Vagina (tissue), 2 donors: Measurements from ENCODE around the gene MAD2L1BP.

ENCODE experiments used
- CTCF ChIP-seq, 3 experiments: fragments of 450-650 bp in 2 of 3; fragments of 200-600 bp in 1 of 3; sonication (generic) in 1 of 3; IDR thresholded peaks; one replicate each; pipeline ENCODE4 v1.5.1; 2017 to 2019; ENCODE audit warnings: antibody characterized with exemption in 3 of 3, mild to moderate bottlenecking in 2 of 3, moderate library complexity in 2 of 3
- POLR2A ChIP-seq, 2 donors: fragments of 450-650 bp; IDR thresholded peaks; one replicate each; pipeline ENCODE4 v1.6.1; 2017; ENCODE audit warnings: antibody characterized with exemption in 2 of 2, mild to moderate bottlenecking in 2 of 2, moderate library complexity in 2 of 2
- POLR2AphosphoS5 ChIP-seq, 2 donors: sonication (generic); formaldehyde crosslinking; IDR thresholded peaks; one replicate each; pipeline ENCODE4 v1.9.0; 2017; ENCODE audit warnings: antibody characterized with exemption in 2 of 2, mild to moderate bottlenecking in 2 of 2, low read depth in 1 of 2; ENCODE audit not compliant: insufficient read depth in 1 of 2

DNA sequence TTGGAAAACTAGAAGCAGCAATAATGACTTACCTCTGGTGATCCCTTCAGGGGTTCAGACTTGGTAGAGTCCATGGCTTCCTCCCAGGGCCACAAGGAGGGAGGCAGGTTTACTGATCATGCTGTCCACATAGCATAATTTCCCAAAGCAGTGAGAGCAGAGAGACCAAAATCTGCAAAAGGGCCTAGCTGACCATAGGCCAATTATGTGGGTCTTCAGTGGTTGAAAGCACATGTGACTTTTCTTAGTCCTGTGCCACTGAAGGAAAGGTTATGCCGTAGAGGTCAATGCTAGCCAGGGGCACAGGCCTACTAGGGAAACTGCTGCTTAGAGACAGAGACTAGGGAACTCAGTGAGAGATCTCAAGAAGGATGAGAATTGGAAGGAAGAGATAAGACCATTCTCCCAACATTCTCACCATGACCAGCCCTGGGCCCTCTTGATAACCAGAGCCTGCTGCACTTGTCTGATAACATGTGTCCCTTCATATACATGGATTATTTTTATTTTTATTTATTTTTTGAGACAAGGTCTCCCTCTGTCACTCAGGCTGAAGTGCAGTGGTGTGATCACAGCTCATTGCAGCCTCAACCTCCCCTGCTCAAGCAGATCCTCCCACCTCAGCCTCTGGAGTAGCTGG is 4.5 kb upstream of the MAD2L1BP start:
- TF ChIP-seq CTCF (IDR thresholded peaks at IDR 0.05), result no peak
- TF ChIP-seq POLR2AphosphoS5 (IDR thresholded peaks at IDR 0.05; ENCODE audit: insufficient read depth in 1 of 2, low read depth in 1 of 2), result no peak
- no peak for TF ChIP-seq POLR2A (IDR thresholded peaks at IDR 0.05)
